Skeletal muscle satellite cell (primary cell): ENCODE measurements around the gene GNAS.

ENCODE experiments used
- H3K27me3 ChIP-seq: 2 replicates; pipeline ENCODE4 v1.7.0; 2013; ENCODE audit warnings: low read length; ENCODE audit not compliant: control insufficient read depth, insufficient read depth
- H3K36me3 ChIP-seq: 2 replicates; pipeline ENCODE4 v1.7.0; 2013; ENCODE audit warnings: mild to moderate bottlenecking, control low read depth, low read length; ENCODE audit not compliant: insufficient read depth
- H3K4me1 ChIP-seq: 2 replicates; pipeline ENCODE4 v1.7.0; 2013; ENCODE audit warnings: low read length; ENCODE audit not compliant: control insufficient read depth, insufficient read depth
- H3K4me2 ChIP-seq: 2 replicates; pipeline ENCODE4 v1.7.0; 2013; ENCODE audit warnings: mild to moderate bottlenecking, low read length
- H3K4me3 ChIP-seq: 2 replicates; pipeline ENCODE4 v1.7.0; 2013; ENCODE audit warnings: low read length
- H3K9ac ChIP-seq: 2 replicates; pipeline ENCODE4 v1.7.0; 2013; ENCODE audit warnings: mild to moderate bottlenecking, low read depth, low read length, moderate library complexity
- H3K9me3 ChIP-seq: replicated peaks from 2 replicates; pipeline ENCODE4 v1.7.0; 2013; ENCODE audit warnings: mild to moderate bottlenecking, control low read depth, low read length

Gene GNAS

DNA sequence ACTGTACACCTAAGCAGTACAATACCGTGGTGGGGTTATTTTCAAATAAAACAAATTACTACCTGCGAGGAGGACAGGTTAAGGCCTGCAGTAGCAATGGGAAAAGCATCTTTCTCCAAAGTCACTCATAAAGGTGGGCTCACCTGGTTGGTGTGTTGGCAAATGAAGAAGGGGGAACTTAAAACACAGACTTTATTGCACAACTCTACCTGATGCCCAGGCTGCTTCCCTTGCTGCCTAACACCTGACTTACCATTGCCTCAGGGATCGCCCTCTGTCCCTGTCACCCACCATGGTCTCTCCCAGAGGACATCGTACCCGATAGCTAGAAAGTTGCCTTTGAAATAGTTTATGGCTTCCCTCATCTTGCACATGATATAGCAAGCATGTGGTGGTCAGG lies 53.6 kb downstream of the GNAS start:
- no peaks in the 10 kb centered on the region for H3K9me3 ChIP-seq
- no peak overlapping the region for H3K9ac ChIP-seq
- H3K4me1 ChIP-seq: peaks cover 19% of the 10 kb centered on the region
- peaks cover 72% of the 10 kb centered on the region for H3K36me3 ChIP-seq
- no peaks in the 10 kb centered on the region for H3K27me3 ChIP-seq
- H3K4me2 ChIP-seq: no peak overlapping the region
- H3K4me3 ChIP-seq: no peak overlapping the region

GRCh38 chr20:58906894-58907293 lies 54.4 kb downstream of the GNAS start:
- H3K4me3 ChIP-seq: peak overlapping the region; percentile 45
- H3K9me3 ChIP-seq: no peaks in the 10 kb centered on the region
- peak overlapping the region; percentile 69 for H3K9ac ChIP-seq
- H3K27me3 ChIP-seq: no peaks in the 10 kb centered on the region
- peak overlapping the region; percentile 74 for H3K4me2 ChIP-seq
- H3K4me1 ChIP-seq: peaks cover 19% of the 10 kb centered on the region
- H3K36me3 ChIP-seq: peaks cover 78% of the 10 kb centered on the region

DNA sequence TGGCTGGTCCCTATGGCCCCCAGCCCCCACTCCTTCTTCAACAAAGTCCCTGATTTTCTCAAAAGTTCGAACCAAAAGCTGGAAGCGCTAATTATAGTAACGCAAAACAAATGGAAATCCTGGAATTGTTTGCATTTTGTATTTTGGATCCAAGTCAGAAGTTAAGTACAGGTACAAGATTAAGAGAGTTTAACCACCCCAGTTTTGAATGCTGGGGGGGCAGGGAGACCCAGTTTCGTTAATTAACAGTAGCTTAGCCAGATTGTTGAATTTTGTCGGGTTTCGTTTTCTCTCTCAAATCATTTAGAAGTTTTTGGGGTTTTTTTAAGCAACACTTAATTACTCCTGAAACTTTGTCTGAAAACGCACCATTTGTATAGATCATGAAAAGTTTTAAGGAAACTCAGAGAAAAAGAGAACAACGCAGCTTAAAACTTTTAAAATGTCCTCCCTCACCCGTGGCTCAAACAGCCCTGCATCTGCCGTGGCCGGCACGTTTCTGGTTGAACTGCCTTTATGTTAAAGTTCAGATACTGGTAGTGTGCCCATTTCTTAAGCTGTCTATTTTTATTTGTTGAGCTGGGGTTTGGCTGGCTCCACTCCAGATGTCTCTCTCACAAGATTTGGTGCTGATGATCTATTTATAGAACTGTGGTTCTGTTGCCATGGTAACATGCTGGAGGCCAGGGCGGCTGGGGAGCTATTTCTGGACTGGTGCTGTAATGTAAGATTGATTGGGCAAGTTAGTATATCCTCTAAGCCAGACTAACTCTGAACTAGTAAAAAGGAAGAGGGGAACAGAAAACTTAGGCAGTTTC lies 55.0 kb downstream of the GNAS start:
- peaks cover 19% of the 10 kb centered on the region for H3K4me1 ChIP-seq
- H3K27me3 ChIP-seq: no peaks in the 10 kb centered on the region
- H3K4me3 ChIP-seq: peak overlapping the region; percentile 45
- peak overlapping the region; percentile 73 for H3K9ac ChIP-seq
- H3K9me3 ChIP-seq: no peaks in the 10 kb centered on the region
- H3K4me2 ChIP-seq: peak overlapping the region; percentile 74
- H3K36me3 ChIP-seq: peaks cover 85% of the 10 kb centered on the region

DNA sequence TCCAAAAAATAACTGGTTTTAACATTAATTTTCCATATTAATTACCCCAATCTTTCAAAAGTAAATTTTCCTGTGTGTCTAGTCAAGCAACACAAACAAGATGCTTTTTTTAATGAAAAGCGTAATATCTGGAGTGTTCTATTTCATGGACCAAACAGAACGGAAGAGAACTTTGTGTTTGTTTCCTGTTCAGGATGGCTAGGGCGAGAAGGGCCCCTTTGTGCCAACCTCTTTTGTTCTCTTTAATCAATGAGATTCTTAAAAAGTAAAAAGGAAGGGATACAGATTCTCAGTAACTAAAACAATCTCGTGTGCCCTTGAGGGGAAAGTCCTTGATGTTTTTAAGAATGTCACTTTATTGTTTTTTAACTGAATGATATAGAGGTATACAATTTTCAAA lies 55.7 kb downstream of the GNAS start:
- H3K4me3 ChIP-seq: peak overlapping the region; percentile 15
- H3K36me3 ChIP-seq: peaks cover 84% of the 10 kb centered on the region
- H3K9ac ChIP-seq: peak overlapping the region; percentile 73
- no peaks in the 10 kb centered on the region for H3K9me3 ChIP-seq
- H3K27me3 ChIP-seq: no peaks in the 10 kb centered on the region
- H3K4me2 ChIP-seq: peak overlapping the region; percentile 64
- H3K4me1 ChIP-seq: peaks cover 19% of the 10 kb centered on the region

- Histone ChIP-seq H3K27me3 (no peaks in the 10 kb centered on the region), H3K4me3 (no peak overlapping the region), H3K36me3 (peaks cover 77% of the 10 kb centered on the region), H3K4me2 (no peak overlapping the region), H3K9me3 (no peaks in the 10 kb centered on the region), H3K4me1 (peaks cover 19% of the 10 kb centered on the region), H3K9ac (no peak overlapping the region)
These were observed 56.4 kb downstream of the GNAS start for GRCh38 chr20:58908941-58909340.

DNA sequence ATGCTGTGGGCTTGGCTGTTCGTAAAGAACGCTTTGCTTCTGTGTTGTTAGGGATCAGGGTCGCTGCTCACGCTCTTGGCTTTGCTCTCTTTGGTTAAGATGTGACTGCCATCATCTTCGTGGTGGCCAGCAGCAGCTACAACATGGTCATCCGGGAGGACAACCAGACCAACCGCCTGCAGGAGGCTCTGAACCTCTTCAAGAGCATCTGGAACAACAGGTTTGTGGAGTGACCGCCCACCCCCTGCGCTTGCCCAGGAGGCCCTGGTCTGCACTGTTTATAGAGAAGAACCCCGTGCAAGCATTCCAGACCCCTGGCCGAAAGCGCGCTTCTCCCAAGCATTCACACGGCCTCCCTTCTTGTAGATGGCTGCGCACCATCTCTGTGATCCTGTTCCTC lies 57.1 kb downstream of the GNAS start:
- Histone ChIP-seq H3K27me3 (no peaks in the 10 kb centered on the region), H3K9me3 (no peaks in the 10 kb centered on the region), H3K4me2 (no peak overlapping the region), H3K4me1 (peaks cover 19% of the 10 kb centered on the region), H3K9ac (no peak overlapping the region), H3K36me3 (peaks cover 71% of the 10 kb centered on the region), H3K4me3 (no peak overlapping the region)

GRCh38 chr20:58910473-58910872 lies 58.0 kb downstream of the GNAS start:
- Histone ChIP-seq H3K27me3 (no peaks in the 10 kb centered on the region), H3K9ac (no peak overlapping the region), H3K4me1 (peaks cover 19% of the 10 kb centered on the region), H3K36me3 (peaks cover 62% of the 10 kb centered on the region), H3K4me2 (no peak overlapping the region), H3K9me3 (no peaks in the 10 kb centered on the region), H3K4me3 (no peak overlapping the region)

- Histone ChIP-seq H3K4me3 (no peak overlapping the region), H3K27me3 (no peaks in the 10 kb centered on the region), H3K9ac (no peak overlapping the region), H3K4me2 (no peak overlapping the region), H3K4me1 (peaks cover 19% of the 10 kb centered on the region), H3K9me3 (no peaks in the 10 kb centered on the region), H3K36me3 (peaks cover 54% of the 10 kb centered on the region)
These were observed 58.8 kb downstream of the GNAS start for GRCh38 chr20:58911309-58911708.

DNA sequence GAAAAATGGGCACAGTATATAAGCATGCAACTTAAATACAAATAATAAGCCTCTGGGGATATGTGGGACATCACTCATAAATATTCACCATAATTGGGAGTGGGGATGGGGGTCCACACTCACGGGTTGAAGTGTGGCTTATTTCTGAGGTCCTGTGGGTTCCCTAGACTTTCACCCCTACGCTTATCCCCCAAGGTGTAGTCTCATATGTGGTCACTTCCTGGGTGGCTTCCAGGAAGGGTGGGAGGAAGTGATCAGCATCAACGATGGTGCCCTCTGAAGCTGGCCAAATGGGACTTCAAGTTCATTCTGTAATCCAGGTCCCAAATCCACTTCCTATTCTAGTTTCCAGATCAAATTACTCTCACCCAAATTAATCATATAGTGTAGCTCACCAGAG lies 59.5 kb downstream of the GNAS start:
- H3K4me1 ChIP-seq: peaks cover 15% of the 10 kb centered on the region
- no peaks in the 10 kb centered on the region for H3K27me3 ChIP-seq
- no peak overlapping the region for H3K4me2 ChIP-seq
- H3K4me3 ChIP-seq: no peak overlapping the region
- no peak overlapping the region for H3K9ac ChIP-seq
- peaks cover 50% of the 10 kb centered on the region for H3K36me3 ChIP-seq
- H3K9me3 ChIP-seq: no peaks in the 10 kb centered on the region

DNA sequence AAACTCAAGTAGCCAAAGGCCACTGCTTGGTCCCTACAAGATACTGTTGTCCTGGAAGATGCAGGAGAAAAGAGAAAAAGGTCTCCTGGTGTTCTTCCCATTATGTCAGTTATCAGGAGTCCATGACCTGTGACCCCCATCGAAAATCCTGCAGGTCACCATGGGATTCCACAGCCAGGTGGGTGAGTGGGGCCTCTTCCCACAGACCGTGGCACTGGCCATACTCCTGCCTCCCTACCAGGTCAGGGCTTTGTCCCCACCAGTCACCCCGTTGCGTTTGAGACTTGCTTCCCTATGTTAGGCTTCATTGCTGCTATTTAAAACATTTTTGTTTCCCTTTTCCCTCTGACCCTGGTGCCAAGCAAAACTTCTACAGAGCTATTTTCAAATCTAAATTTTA lies 60.6 kb downstream of the GNAS start:
- Histone ChIP-seq H3K4me2 (no peak overlapping the region), H3K9me3 (no peaks in the 10 kb centered on the region), H3K36me3 (peaks cover 44% of the 10 kb centered on the region), H3K9ac (no peak overlapping the region), H3K4me3 (no peak overlapping the region), H3K27me3 (no peaks in the 10 kb centered on the region), H3K4me1 (peaks cover 5% of the 10 kb centered on the region)

- Histone ChIP-seq H3K9ac (no peak overlapping the region), H3K27me3 (peaks cover 23% of the 10 kb centered on the region), H3K4me1 (no peaks in the 10 kb centered on the region), H3K9me3 (no peaks in the 10 kb centered on the region), H3K36me3 (no peaks in the 10 kb centered on the region), H3K4me2 (no peak overlapping the region), H3K4me3 (no peak overlapping the region)
These were observed 66.1 kb downstream of the GNAS start for GRCh38 chr20:58918621-58919020.

DNA sequence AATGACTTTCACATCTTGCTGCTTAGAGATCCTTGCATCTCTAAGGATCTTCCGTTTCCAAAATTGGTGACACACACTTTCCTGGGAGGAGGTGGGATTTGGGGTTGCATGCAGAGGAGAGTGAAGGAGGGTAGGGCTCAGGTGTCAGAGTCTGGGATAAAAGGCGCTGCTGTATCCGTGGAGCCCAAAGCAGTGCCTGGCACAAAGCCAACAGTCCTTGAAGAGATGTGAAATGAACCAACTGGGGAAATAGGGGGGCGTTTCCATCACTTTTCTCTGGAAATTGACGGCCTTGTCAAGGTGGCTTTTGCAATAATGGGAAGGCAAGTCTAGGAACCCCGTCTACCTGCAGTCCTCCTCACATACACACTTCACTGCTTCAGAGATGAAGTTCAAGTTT lies 69.0 kb downstream of the GNAS start:
- Histone ChIP-seq H3K4me1 (no peaks in the 10 kb centered on the region), H3K9me3 (no peaks in the 10 kb centered on the region), H3K9ac (no peak overlapping the region)

More for the DNA sequence above, 69.0 kb downstream of the GNAS start:
- no peak overlapping the region for H3K4me3 ChIP-seq
- H3K4me2 ChIP-seq: no peak overlapping the region
- no peaks in the 10 kb centered on the region for H3K36me3 ChIP-seq
- H3K27me3 ChIP-seq: peaks cover 23% of the 10 kb centered on the region
